Tibial artery (tissue), 4 donors: ENCODE data around the gene DSG2.

ENCODE experiments used
- DNase-seq, 2 donors: peaks; one replicate each; pipeline ENCODE4 v3.0.0-alpha.2; 2019
- H3K27ac ChIP-seq, 2 donors: fragments of 200-600 bp; sonication (generic) in 1 of 2; 1 replicate in 1 of 2; 2 replicates in 1 of 2; pipeline ENCODE4 v1.5.1; 2018 to 2019; ENCODE audit warnings: mild to moderate bottlenecking in 1 of 2
- H3K27me3 ChIP-seq, 2 donors: fragments of 200-600 bp; sonication (generic) in 1 of 2; one replicate each; pipeline versions ENCODE4 v1.5.1 to v1.6.0; 2016 to 2019
- H3K36me3 ChIP-seq, 3 donors: fragments of 200-600 bp; sonication (generic) in 2 of 3; one replicate each; pipeline ENCODE4 v1.5.1; 2016 to 2019; ENCODE audit warnings: mild to moderate bottlenecking in 2 of 3
- H3K4me1 ChIP-seq, 4 donors: fragments of 200-600 bp; sonication (generic) in 2 of 4; 1 replicate in 3 of 4; 2 replicates in 1 of 4; pipeline ENCODE4 v1.5.1; 2016 to 2019
- H3K4me3 ChIP-seq, 2 donors: fragments of 200-600 bp; sonication (generic) in 1 of 2; 1 replicate in 1 of 2; 2 replicates in 1 of 2; pipeline ENCODE4 v1.5.1; 2018 to 2019; ENCODE audit warnings: mild to moderate bottlenecking in 2 of 2
- H3K9me3 ChIP-seq, 3 donors: fragments of 200-600 bp; sonication (generic) in 1 of 3; one replicate each; pipeline ENCODE4 v1.5.1; 2016 to 2019
- intact Hi-C: fragments of 100-400 bp; cut with DNase I; formaldehyde crosslinking; loops from one replicate; pipeline ENCODE4 v1.15.0; 2023; ENCODE audit warnings: low total_unique reads
- TF ChIP-seq, protein P1 (sequence below), 2 experiments: fragments of 200-600 bp in 1 of 2; fragments of 450-650 bp in 1 of 2; IDR thresholded peaks; one replicate each; pipeline ENCODE4 v1.5.1; 2017 to 2019; ENCODE audit warnings: antibody characterized with exemption in 2 of 2, mild to moderate bottlenecking in 1 of 2, moderate library complexity in 1 of 2

The DSG2 gene

DNA sequence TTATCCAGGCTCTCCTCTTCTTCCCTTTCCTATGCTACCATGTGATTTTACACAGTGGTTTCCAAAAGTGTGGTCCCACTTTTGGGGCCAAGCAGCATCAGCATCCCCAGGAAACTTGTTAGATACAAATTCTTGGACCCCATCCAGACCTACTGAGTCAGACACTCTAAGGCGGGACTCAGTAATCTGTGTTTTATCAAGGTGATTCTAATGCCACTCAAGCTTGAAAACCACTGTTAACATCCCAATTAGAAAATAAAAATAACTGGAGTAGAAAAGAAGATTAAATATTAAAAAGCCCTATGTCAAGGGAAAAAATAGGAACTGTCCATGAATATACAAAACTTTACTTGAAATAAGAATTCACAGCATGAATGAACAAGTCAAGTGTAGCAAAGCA is 10.8 kb downstream of the DSG2 start:
- TF ChIP-seq, protein P1, sequence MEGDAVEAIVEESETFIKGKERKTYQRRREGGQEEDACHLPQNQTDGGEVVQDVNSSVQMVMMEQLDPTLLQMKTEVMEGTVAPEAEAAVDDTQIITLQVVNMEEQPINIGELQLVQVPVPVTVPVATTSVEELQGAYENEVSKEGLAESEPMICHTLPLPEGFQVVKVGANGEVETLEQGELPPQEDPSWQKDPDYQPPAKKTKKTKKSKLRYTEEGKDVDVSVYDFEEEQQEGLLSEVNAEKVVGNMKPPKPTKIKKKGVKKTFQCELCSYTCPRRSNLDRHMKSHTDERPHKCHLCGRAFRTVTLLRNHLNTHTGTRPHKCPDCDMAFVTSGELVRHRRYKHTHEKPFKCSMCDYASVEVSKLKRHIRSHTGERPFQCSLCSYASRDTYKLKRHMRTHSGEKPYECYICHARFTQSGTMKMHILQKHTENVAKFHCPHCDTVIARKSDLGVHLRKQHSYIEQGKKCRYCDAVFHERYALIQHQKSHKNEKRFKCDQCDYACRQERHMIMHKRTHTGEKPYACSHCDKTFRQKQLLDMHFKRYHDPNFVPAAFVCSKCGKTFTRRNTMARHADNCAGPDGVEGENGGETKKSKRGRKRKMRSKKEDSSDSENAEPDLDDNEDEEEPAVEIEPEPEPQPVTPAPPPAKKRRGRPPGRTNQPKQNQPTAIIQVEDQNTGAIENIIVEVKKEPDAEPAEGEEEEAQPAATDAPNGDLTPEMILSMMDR (IDR thresholded peaks at IDR 0.05), result no peak
- H3K4me3 ChIP-seq, result no peak overlapping the region
- H3K27me3 ChIP-seq, result no peaks in the 10 kb centered on the region
- H3K36me3 ChIP-seq, result no peaks in the 10 kb centered on the region
- no peaks in the 10 kb centered on the region for H3K9me3 ChIP-seq
- no peak for DNase-seq
- H3K4me1 ChIP-seq, result no peaks in the 10 kb centered on the region
- H3K27ac ChIP-seq, result no peak overlapping the region
- intact Hi-C loops, result no loop called here

DNA sequence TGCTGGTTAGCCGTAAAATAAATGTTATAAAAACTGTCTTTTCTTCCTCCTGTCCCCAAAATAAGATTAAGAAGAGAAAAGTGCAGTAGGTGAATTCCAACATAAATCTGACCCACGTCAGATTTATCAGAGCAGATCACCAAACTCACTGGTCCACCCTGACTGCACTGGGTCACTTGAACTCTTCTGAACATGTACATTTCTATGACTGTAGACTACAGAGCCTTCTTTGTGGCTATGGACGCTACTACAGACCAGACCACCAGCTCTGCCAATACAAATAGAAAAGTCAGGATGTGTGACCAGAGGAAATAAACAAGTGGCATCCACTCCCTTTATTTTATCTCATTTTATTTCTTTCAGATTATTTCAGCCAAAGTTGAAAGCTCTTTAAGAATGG is 11.6 kb downstream of the DSG2 start:
- intact Hi-C loops, result no loop called here
- Histone ChIP-seq H3K4me3 (no peak overlapping the region), H3K27me3 (no peaks in the 10 kb centered on the region), H3K4me1 (no peaks in the 10 kb centered on the region), H3K27ac (no peak overlapping the region), H3K36me3 (no peaks in the 10 kb centered on the region), H3K9me3 (no peaks in the 10 kb centered on the region)
- no peak for DNase-seq
- TF ChIP-seq, protein P1 (IDR thresholded peaks at IDR 0.05), result no peak

DNA sequence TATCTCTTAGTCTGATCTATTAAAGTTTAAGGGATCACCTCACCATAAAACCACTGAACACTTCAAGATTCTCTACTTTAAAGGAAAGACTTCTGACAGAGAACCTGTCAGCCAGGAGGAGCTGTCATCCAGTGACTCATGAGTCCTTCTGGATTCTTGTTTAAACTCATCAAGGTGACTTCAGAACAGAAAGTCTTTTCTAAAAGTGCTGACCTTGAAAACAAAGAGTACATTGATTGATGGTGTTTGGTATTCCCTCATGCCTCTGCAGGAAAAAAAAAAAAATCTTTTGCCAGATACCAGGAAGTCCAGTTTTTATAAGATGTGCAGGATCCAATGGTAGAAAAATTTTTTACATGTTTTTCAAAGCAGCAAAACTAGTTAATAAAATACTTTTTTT is 12.3 kb downstream of the DSG2 start:
- Histone ChIP-seq H3K9me3 (no peaks in the 10 kb centered on the region), H3K27me3 (no peaks in the 10 kb centered on the region), H3K4me1 (no peaks in the 10 kb centered on the region), H3K36me3 (no peaks in the 10 kb centered on the region), H3K4me3 (no peak overlapping the region), H3K27ac (no peak overlapping the region)
- intact Hi-C loops, result no loop called here
- TF ChIP-seq, protein P1 (IDR thresholded peaks at IDR 0.05), result no peak
- no peak for DNase-seq

DNA sequence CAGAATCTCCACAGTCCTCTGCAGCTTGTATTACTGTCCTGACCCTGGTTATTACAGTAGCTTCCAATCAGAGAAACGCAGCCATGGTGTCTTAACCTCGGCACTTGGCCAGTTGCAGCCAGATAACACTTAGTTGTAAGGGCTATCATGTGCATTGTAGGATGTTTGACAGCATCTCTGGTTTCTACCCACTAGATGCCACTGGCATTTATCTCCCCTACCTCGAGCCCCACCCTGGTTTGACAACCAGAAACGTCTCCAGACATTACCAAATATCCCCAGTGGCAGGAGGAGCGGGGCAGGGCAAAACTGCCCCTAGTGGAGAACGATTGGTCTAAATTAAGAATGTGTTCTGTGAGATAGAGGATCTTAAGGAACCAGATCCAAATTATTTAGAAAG is 13.1 kb downstream of the DSG2 start:
- intact Hi-C loops, result no loop called here
- no peaks in the 10 kb centered on the region for H3K36me3 ChIP-seq
- no peaks in the 10 kb centered on the region for H3K4me1 ChIP-seq
- H3K27ac ChIP-seq, result no peak overlapping the region
- H3K4me3 ChIP-seq, result no peak overlapping the region
- DNase-seq, result no peak
- no peaks in the 10 kb centered on the region for H3K27me3 ChIP-seq
- H3K9me3 ChIP-seq, result no peaks in the 10 kb centered on the region
- TF ChIP-seq, protein P1 (IDR thresholded peaks at IDR 0.05), result no peak

DNA sequence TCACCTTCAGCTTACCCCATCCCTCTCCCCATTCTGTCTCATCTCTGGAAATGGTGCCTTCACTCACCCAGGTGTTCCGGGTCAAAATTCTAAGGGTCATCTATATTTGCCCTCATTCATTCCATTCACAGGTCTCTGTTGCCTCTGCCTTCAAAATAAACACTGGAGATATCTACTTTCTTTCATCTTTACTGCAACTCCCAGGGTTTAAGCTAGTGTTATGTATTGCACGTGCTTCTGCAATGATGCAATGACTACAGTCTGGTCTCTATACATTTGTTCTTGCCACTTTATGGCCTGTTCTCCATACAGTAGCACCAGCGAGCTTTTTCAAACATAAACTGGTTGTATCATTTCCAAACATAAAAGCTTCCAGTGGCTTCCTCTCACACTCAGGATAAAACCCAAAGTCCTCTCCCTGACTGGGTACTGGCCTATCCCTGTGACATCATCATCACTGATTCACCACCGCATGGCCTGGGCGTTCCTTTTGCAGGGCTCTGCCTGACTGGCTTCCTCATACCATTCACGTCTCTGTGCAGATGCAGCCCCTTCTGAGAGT is 14.3 kb downstream of the DSG2 start:
- Histone ChIP-seq H3K36me3 (no peaks in the 10 kb centered on the region), H3K27me3 (no peaks in the 10 kb centered on the region), H3K27ac (no peak overlapping the region), H3K9me3 (no peaks in the 10 kb centered on the region), H3K4me3 (no peak overlapping the region), H3K4me1 (no peaks in the 10 kb centered on the region)
- no peak for DNase-seq
- intact Hi-C loops, result no loop called here
- TF ChIP-seq, protein P1 (IDR thresholded peaks at IDR 0.05), result no peak
